ENCODE measurements around the gene NOXO1.

Gene NOXO1, protein sequence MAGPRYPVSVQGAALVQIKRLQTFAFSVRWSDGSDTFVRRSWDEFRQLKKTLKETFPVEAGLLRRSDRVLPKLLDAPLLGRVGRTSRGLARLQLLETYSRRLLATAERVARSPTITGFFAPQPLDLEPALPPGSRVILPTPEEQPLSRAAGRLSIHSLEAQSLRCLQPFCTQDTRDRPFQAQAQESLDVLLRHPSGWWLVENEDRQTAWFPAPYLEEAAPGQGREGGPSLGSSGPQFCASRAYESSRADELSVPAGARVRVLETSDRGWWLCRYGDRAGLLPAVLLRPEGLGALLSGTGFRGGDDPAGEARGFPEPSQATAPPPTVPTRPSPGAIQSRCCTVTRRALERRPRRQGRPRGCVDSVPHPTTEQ

DNA sequence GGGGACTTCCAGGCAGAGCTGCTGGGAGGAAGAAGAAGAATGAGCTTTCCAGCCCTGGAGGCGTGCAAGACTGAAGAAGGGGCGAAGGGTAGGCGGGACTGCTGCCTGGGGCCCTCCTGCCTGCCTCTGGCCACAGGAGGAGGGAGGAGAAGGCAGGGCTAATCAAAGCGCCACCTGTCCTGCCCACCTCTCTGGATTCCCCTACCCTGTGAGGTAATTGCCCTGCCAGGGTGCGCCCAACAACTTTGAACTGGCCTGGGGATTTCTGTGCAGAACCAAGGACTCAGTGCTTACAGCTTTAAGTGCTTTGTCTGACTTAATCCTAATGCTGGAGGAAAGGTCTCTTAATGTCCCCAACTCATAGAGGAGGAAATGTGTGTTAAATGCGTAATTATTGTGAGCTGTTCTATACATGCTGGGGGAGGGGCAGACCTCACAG is at the start of gene NOXO1:
Gene NOXO1, minus strand, starts transcription at position 72 of the 439 bp plus-strand sequence. CDS start 290 bp downstream, outside the sequence.
- ChIA-PET POLR2A (interaction anchor here (0.7 to 3.5 kb wide), 5 partner anchors 10 to 174 kb away, joined by 3 to 23 read pairs (median 9); partner anchors contain the start of genes RPS2, TBL3 and TRAF7), CTCF (interaction anchor here (0.6 to 16.4 kb wide), 6 partner anchors 8 to 159 kb away, joined by 3 to 163 read pairs (median 6); partner anchors contain the start of gene TBL3)
- TF ChIP-seq, protein P1, sequence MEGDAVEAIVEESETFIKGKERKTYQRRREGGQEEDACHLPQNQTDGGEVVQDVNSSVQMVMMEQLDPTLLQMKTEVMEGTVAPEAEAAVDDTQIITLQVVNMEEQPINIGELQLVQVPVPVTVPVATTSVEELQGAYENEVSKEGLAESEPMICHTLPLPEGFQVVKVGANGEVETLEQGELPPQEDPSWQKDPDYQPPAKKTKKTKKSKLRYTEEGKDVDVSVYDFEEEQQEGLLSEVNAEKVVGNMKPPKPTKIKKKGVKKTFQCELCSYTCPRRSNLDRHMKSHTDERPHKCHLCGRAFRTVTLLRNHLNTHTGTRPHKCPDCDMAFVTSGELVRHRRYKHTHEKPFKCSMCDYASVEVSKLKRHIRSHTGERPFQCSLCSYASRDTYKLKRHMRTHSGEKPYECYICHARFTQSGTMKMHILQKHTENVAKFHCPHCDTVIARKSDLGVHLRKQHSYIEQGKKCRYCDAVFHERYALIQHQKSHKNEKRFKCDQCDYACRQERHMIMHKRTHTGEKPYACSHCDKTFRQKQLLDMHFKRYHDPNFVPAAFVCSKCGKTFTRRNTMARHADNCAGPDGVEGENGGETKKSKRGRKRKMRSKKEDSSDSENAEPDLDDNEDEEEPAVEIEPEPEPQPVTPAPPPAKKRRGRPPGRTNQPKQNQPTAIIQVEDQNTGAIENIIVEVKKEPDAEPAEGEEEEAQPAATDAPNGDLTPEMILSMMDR (IDR thresholded peaks at IDR 0.05; ENCODE audit: insufficient read depth, low read length, missing control alignments), result no peak
- DNase-seq (ENCODE audit: low read depth, low spot score), result no peak
- H3K4me3 ChIP-seq (ENCODE audit: low read depth, low read length), result no peak within 1 kb of the TSS

GRCh38 chr16:2030036-2030435 is 48.8 kb upstream of the NOXO1 start:
- CTCF ChIA-PET, result interaction anchor here (1.0 to 3.7 kb wide), 3 partner anchors 26 to 110 kb away, joined by 3 to 17 read pairs (median 4); no protein-coding TSS in a partner anchor
- no peak for DNase-seq (ENCODE audit: low read depth, low spot score)
- POLR2A ChIA-PET, result no interaction called here
- H3K4me3 ChIP-seq (ENCODE audit: low read depth, low read length), result no peak overlapping the region
- TF ChIP-seq, protein P1 (IDR thresholded peaks at IDR 0.05; ENCODE audit: insufficient read depth, low read length, missing control alignments), result no peak

DNA sequence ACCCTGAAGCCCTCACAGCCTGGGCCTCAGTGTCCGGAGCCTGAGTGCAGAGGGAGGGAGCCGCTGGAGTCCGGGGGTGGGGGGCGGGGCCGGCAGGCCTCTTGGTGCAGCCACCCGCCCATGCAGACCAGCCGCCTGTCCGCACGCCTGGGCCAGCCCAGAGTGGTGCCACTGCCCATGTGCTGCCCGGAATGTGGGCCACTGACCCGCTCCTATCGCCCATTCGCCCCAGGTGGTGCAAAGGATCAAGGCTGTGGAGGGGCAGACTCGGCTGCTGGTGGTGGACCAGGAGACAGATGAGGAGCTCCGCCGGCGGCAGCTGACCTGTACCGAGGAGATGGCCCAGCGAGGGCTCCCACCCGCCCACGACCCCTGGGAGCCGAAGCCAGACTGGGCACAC is 48.1 kb upstream of the NOXO1 start:
- no peak for DNase-seq (ENCODE audit: low read depth, low spot score)
- CTCF ChIA-PET, result interaction anchor here (1.7 to 3.7 kb wide), 2 partner anchors 26 to 111 kb away, joined by 4 to 17 read pairs; no protein-coding TSS in a partner anchor
- no peak overlapping the region for H3K4me3 ChIP-seq (ENCODE audit: low read depth, low read length)
- TF ChIP-seq, protein P1 (IDR thresholded peaks at IDR 0.05; ENCODE audit: insufficient read depth, low read length, missing control alignments), result no peak
- POLR2A ChIA-PET, result no interaction called here

DNA sequence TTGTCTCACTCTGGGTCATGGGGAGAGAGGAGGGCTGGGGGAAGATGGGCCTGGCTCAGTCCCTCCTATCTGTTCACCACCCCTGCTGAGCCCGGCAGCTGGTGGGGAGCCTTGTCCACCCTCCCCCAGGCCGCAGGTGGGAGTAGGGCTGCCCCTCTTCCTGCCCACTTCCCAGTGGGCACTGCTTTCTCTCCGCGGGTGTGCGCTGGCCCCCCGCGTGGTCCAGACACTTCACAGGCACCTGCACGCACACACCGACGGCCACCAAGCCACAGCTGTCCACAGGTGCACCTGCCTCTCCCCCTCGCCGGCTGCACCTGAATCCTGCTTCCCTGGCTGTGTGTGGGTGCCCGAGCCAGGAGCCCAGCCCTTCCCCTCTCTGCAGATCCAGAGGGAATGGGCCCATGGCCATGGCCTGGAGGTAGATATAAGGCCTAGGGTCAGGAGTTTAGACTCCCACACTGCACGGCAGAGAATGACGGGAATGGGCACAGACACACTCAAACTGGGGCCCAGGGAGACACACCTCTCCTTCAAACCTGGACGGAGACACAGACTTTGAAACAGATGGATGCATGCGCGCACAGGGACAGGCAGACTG is 47.5 kb upstream of the NOXO1 start:
- POLR2A ChIA-PET, result interaction anchor here (0.6 kb wide), 1 partner anchor 45 kb away, joined by 3 read pairs; the partner anchor contains the start of gene GFER
- CTCF ChIA-PET, result interaction anchor here (1.7 to 3.1 kb wide), 2 partner anchors 25 to 28 kb away, joined by 4 to 13 read pairs; no protein-coding TSS in a partner anchor
- no peak for DNase-seq (ENCODE audit: low read depth, low spot score)
- TF ChIP-seq, protein P1 (IDR thresholded peaks at IDR 0.05; ENCODE audit: insufficient read depth, low read length, missing control alignments), result no peak
- H3K4me3 ChIP-seq (ENCODE audit: low read depth, low read length), result peak overlapping the region; percentile 83

- H3K4me3 ChIP-seq (ENCODE audit: low read depth, low read length), result peak overlapping the region; percentile 83
- TF ChIP-seq, protein P1 (IDR thresholded peaks at IDR 0.05; ENCODE audit: insufficient read depth, low read length, missing control alignments), result no peak
- no peak for DNase-seq (ENCODE audit: low read depth, low spot score)
- CTCF ChIA-PET, result interaction anchor here (1.0 to 3.1 kb wide), 2 partner anchors 28 to 113 kb away, joined by 6 to 13 read pairs; no protein-coding TSS in a partner anchor
- POLR2A ChIA-PET, result interaction anchor here (0.6 to 1.8 kb wide), 3 partner anchors 44 to 127 kb away, joined by 3 to 11 read pairs (median 5); partner anchors contain the start of genes GFER, RPS2 and TRAF7
Observed at GRCh38 chr16:2028146-2028545, 46.9 kb upstream of the NOXO1 start.

Measured in AG04449 (cell line).